ENCODE data around the gene SLIT3. TPM values are rescaled to one million over a fixed set of nuclear protein-coding genes. Genes with fewer than 3 reads are reported as not detected.

Gene SLIT3
- total RNA-seq = not detected

- no peak within 1 kb of the TSS for H3K27ac Mint-ChIP-seq
These were observed at the start of gene SLIT3 for GRCh38 chr5:169300468-169301385. Gene SLIT3 (minus strand): TSS chr5:169301139. CDS start chr5:169300709, 430 bp downstream.

GRCh38 chr5:169350016-169350415, 49.1 kb upstream of the SLIT3 start:
- peaks cover 5% of the 10 kb centered on the region for H3K27me3 Mint-ChIP-seq
- POLR2A ChIA-PET = no interaction called here
- no peaks in the 10 kb centered on the region for H3K36me3 Mint-ChIP-seq (ENCODE audit: low read depth)
- no peak for DNase-seq
- CTCF ChIA-PET = no interaction called here
- no peak overlapping the region for H3K27ac Mint-ChIP-seq
- H3K9me3 Mint-ChIP-seq = no peaks in the 10 kb centered on the region
- H3K4me3 Mint-ChIP-seq = no peak overlapping the region
- no peaks in the 10 kb centered on the region for H3K4me1 Mint-ChIP-seq

More at GRCh38 chr5:169300468-169301385, at the start of gene SLIT3:
- H3K27me3 Mint-ChIP-seq = peaks cover 50% of the 10 kb centered on the region
- ChIA-PET POLR2A (no interaction called here), CTCF (interaction anchor here (1.2 to 2.0 kb wide), 2 partner anchors 8 to 11 kb away, joined by 3 to 5 read pairs; no protein-coding TSS in a partner anchor)
- H3K4me3 Mint-ChIP-seq = no peak within 1 kb of the TSS
- DNase-seq = no peak
- H3K9me3 Mint-ChIP-seq = no peaks in the 10 kb centered on the region
- H3K4me1 Mint-ChIP-seq = peaks cover 5% of the 10 kb centered on the region
- H3K36me3 Mint-ChIP-seq (ENCODE audit: low read depth) = no peaks in the 10 kb centered on the region

DNA sequence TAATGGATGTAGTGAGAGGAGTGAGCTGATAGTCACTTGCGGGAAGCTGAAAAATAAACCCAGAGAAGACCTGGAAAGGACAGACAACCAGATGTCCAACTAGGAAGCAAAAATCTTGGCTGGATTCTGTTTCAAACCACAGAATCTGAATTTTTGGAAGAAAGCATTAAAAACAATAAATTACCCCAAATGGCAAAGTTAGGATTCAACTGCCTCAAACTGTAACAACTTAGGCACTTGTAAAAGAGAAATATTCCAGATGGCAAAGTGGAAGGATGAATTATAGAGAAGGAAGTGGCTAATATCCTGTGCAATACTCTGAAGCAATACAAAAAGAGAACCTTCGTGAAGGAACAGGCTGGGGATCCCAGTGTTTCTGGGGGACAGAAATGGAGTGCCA, 46.8 kb upstream of the SLIT3 start:
- no peak overlapping the region for H3K4me3 Mint-ChIP-seq
- H3K27ac Mint-ChIP-seq = no peak overlapping the region
- POLR2A ChIA-PET = no interaction called here
- no peaks in the 10 kb centered on the region for H3K9me3 Mint-ChIP-seq
- no peak for DNase-seq
- H3K27me3 Mint-ChIP-seq = peaks cover 5% of the 10 kb centered on the region
- CTCF ChIA-PET = no interaction called here
- no peaks in the 10 kb centered on the region for H3K4me1 Mint-ChIP-seq
- H3K36me3 Mint-ChIP-seq (ENCODE audit: low read depth) = no peaks in the 10 kb centered on the region

- no peak for DNase-seq
- Mint-ChIP-seq H3K4me3 (no peak overlapping the region), H3K27me3 (peaks cover 5% of the 10 kb centered on the region), H3K36me3 (ENCODE audit: low read depth) (no peaks in the 10 kb centered on the region), H3K4me1 (no peaks in the 10 kb centered on the region), H3K27ac (no peak overlapping the region), H3K9me3 (no peaks in the 10 kb centered on the region)
- POLR2A ChIA-PET = no interaction called here
- CTCF ChIA-PET = no interaction called here
These were observed 43.7 kb upstream of the SLIT3 start for GRCh38 chr5:169344629-169345028.

- CTCF ChIA-PET = no interaction called here
- Mint-ChIP-seq H3K27me3 (peaks cover 5% of the 10 kb centered on the region), H3K4me1 (no peaks in the 10 kb centered on the region)
These were observed 42.8 kb upstream of the SLIT3 start for GRCh38 chr5:169343766-169344165.

DNA sequence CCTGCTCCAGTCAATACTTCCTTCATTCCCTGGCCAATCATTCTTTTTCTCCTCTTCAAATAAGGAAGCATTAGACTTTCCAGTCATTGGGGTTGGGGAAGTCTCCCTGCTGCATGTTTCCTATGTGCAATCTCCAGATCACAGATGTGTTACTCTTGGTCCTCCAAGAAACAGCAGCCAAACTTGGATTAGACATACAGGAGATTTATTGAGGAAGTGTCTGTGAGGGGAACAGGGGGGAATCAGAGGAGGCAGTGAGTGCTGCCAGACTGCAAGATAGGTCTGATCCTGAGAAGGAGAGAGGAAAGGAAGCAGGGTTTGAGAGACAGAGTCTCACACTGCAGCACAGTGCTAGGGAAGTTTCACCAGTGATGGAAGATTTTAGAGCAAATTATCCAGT, 40.6 kb upstream of the SLIT3 start:
- Mint-ChIP-seq H3K4me1 (no peaks in the 10 kb centered on the region), H3K27ac (no peak overlapping the region), H3K4me3 (no peak overlapping the region), H3K9me3 (no peaks in the 10 kb centered on the region), H3K36me3 (ENCODE audit: low read depth) (no peaks in the 10 kb centered on the region), H3K27me3 (peaks cover 5% of the 10 kb centered on the region)
- ChIA-PET CTCF (no interaction called here), POLR2A (no interaction called here)
- DNase-seq = no peak

More at GRCh38 chr5:169343766-169344165, 42.8 kb upstream of the SLIT3 start:
- Mint-ChIP-seq H3K27ac (no peak overlapping the region), H3K4me3 (no peak overlapping the region), H3K9me3 (no peaks in the 10 kb centered on the region), H3K36me3 (ENCODE audit: low read depth) (no peaks in the 10 kb centered on the region)
- POLR2A ChIA-PET = no interaction called here
- no peak for DNase-seq

DNA sequence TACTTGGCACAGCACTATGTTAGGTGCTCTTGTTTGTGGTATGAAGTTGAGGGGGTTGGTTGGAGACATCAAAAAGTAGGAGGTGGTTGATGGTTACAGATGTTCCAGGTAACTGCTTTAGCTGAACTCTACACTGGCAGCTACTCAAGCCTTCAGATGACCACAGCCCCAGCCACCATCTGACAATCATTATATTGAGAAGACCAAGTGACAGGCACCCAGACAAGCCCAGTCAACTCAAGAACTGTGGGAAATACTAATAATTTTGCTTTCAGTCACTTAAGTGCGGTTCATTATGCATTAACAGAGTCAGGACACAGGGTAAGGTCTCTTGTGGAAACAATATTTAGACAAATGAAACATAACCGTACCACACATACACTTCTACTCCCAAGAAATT, 38.9 kb upstream of the SLIT3 start:
- ChIA-PET POLR2A (no interaction called here), CTCF (no interaction called here)
- Mint-ChIP-seq H3K4me3 (no peak overlapping the region), H3K27me3 (peaks cover under 1% of the 10 kb centered on the region), H3K36me3 (ENCODE audit: low read depth) (no peaks in the 10 kb centered on the region), H3K9me3 (no peaks in the 10 kb centered on the region), H3K4me1 (no peaks in the 10 kb centered on the region), H3K27ac (no peak overlapping the region)
- no peak for DNase-seq

- ChIA-PET POLR2A (no interaction called here), CTCF (no interaction called here)
- Mint-ChIP-seq H3K4me1 (no peaks in the 10 kb centered on the region), H3K4me3 (no peak overlapping the region), H3K27ac (no peak overlapping the region), H3K36me3 (ENCODE audit: low read depth) (no peaks in the 10 kb centered on the region), H3K27me3 (peaks cover 5% of the 10 kb centered on the region), H3K9me3 (no peaks in the 10 kb centered on the region)
- no peak for DNase-seq
These were observed 35.3 kb upstream of the SLIT3 start for GRCh38 chr5:169336242-169336641.

DNA sequence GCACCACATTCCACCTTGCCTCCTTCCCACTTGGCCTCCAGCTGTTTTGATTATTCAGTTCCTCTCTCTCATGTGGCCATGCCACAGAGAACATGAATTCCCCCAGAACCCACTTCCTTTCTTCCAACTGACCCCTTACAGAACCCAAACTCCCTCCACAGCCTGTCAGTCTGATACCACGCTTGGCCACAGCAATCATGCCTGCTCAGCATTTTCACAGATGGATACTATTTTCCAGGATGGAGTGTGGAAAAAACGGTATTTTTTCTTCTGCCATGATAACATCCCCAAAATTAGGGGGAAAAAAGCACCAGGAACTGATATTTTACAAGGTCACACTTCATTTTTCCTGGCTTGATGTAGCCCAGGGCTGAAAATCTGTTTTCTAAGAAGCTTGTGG, 34.9 kb upstream of the SLIT3 start:
- CTCF ChIA-PET = no interaction called here

DNA sequence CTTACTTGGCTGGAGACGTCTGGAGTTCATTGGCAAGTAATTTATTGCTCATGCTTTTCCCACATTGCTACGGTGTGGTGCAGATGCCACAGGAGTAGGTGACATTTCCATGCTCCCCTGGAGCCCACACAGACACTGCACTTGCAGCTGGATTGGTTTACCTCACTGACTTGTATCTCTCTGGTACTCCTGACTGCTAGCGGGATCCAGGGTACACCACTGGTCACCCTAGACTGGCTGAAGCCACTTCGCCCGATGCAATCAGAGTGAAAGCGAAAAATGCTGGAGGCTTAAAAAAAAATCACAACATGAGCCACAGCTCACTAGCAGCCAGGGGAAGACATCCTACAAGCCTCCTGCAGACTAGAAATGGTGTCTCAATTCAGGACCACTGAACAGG, 32.6 kb upstream of the SLIT3 start:
- H3K27ac Mint-ChIP-seq = no peak overlapping the region
- no peaks in the 10 kb centered on the region for H3K9me3 Mint-ChIP-seq
- no peak overlapping the region for H3K4me3 Mint-ChIP-seq
- POLR2A ChIA-PET = no interaction called here
- no peak for DNase-seq
- H3K36me3 Mint-ChIP-seq (ENCODE audit: low read depth) = no peaks in the 10 kb centered on the region
- H3K27me3 Mint-ChIP-seq = peaks cover 7% of the 10 kb centered on the region
- CTCF ChIA-PET = no interaction called here
- H3K4me1 Mint-ChIP-seq = no peaks in the 10 kb centered on the region

More for the DNA sequence above, 34.9 kb upstream of the SLIT3 start:
- Mint-ChIP-seq H3K4me1 (no peaks in the 10 kb centered on the region), H3K27me3 (peaks cover 6% of the 10 kb centered on the region), H3K9me3 (no peaks in the 10 kb centered on the region), H3K36me3 (ENCODE audit: low read depth) (no peaks in the 10 kb centered on the region), H3K27ac (no peak overlapping the region), H3K4me3 (no peak overlapping the region)
- POLR2A ChIA-PET = no interaction called here
- DNase-seq = no peak

GRCh38 chr5:169331292-169331852, 30.4 kb upstream of the SLIT3 start:
- POLR2A ChIA-PET = no interaction called here
- no peak overlapping the region for H3K27ac Mint-ChIP-seq
- H3K9me3 Mint-ChIP-seq = no peaks in the 10 kb centered on the region
- H3K27me3 Mint-ChIP-seq = peaks cover 11% of the 10 kb centered on the region
- CTCF ChIA-PET = no interaction called here
- DNase-seq = no peak
- H3K4me3 Mint-ChIP-seq = no peak overlapping the region
- H3K4me1 Mint-ChIP-seq = no peaks in the 10 kb centered on the region
- no peaks in the 10 kb centered on the region for H3K36me3 Mint-ChIP-seq (ENCODE audit: low read depth)

DNA sequence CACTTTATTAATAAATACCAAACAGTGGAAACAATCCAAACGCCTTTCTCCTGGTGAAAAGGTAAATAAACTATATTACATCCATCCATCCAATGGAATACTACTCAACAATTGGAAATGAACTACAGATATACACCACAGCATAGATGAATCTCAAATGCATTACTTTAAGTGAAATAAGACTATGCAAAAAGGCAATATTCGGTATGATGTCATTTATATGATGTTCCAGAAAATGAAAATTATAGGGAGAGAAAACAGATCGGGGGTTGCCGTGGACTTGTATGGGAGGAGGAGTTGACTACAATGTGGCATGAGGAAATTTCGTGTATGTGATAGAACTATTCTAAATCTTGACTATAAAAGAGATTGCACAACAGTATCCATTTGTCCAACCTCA, 27.5 kb upstream of the SLIT3 start:
- ChIA-PET CTCF (no interaction called here), POLR2A (no interaction called here)
- H3K27ac Mint-ChIP-seq = no peak overlapping the region

DNA sequence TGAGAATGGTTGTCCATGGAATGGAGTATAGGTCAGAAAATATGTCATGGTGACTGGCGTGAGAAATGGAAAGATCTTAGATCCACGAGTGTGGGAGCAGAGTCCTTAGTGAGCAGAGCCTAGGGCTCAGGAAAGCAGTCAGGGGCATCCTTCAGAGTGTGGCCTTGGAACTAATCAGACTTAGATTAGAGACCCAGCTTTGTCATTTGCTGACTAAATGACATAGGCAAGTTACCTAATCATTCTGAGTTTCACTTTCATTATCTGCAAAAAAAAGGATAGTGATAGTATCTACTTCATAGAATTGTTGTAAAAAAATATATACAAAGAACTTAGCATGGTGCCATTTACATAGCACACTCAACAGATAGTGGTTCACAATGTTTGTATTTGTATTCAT, 24.3 kb upstream of the SLIT3 start:
- H3K4me3 Mint-ChIP-seq = no peak overlapping the region
- H3K36me3 Mint-ChIP-seq (ENCODE audit: low read depth) = no peaks in the 10 kb centered on the region
- CTCF ChIA-PET = no interaction called here
- POLR2A ChIA-PET = no interaction called here
- H3K4me1 Mint-ChIP-seq = peaks cover 3% of the 10 kb centered on the region
- H3K27ac Mint-ChIP-seq = no peak overlapping the region
- no peaks in the 10 kb centered on the region for H3K9me3 Mint-ChIP-seq
- peaks cover 13% of the 10 kb centered on the region for H3K27me3 Mint-ChIP-seq
- no peak for DNase-seq

More for the DNA sequence above, 27.5 kb upstream of the SLIT3 start:
- Mint-ChIP-seq H3K4me1 (peaks cover 3% of the 10 kb centered on the region), H3K36me3 (ENCODE audit: low read depth) (no peaks in the 10 kb centered on the region), H3K27me3 (peaks cover 11% of the 10 kb centered on the region), H3K4me3 (no peak overlapping the region), H3K9me3 (no peaks in the 10 kb centered on the region)
- DNase-seq = no peak

GRCh38 chr5:169318556-169318955, 17.6 kb upstream of the SLIT3 start:
- H3K9me3 Mint-ChIP-seq = no peaks in the 10 kb centered on the region
- no peak overlapping the region for H3K4me3 Mint-ChIP-seq
- ChIA-PET CTCF (no interaction called here), POLR2A (no interaction called here)
- no peaks in the 10 kb centered on the region for H3K36me3 Mint-ChIP-seq (ENCODE audit: low read depth)
- H3K27me3 Mint-ChIP-seq = peaks cover 24% of the 10 kb centered on the region
- H3K27ac Mint-ChIP-seq = no peak overlapping the region
- no peaks in the 10 kb centered on the region for H3K4me1 Mint-ChIP-seq
- no peak for DNase-seq
